ENCODE results near the gene OSBPL6. TPM values are rescaled to one million over a fixed set of nuclear protein-coding genes. Genes with fewer than 3 reads are reported as not detected.

The OSBPL6 gene
- total RNA-seq, 4 donors from 2014 or later, result 1.8 to 6.1 (median 3.4) TPM

- Histone ChIP-seq H3K27ac (no peak overlapping the region), H3K4me1 (no peaks in the 10 kb centered on the region), H3K4me3 (no peak overlapping the region), H3K36me3 (no peaks in the 10 kb centered on the region), H3K9me3 (no peaks in the 10 kb centered on the region), H3K27me3 (no peaks in the 10 kb centered on the region)
- intact Hi-C loops (cut with DNase I), result no loop called here
- WGBS, 2 donors, result 83 to 100% methylated on average over 1 of the region's 1 CpG
- no peak for DNase-seq
- TF ChIP-seq POLR2A (IDR thresholded peaks at IDR 0.05), result no peak
- TF ChIP-seq, protein P1, sequence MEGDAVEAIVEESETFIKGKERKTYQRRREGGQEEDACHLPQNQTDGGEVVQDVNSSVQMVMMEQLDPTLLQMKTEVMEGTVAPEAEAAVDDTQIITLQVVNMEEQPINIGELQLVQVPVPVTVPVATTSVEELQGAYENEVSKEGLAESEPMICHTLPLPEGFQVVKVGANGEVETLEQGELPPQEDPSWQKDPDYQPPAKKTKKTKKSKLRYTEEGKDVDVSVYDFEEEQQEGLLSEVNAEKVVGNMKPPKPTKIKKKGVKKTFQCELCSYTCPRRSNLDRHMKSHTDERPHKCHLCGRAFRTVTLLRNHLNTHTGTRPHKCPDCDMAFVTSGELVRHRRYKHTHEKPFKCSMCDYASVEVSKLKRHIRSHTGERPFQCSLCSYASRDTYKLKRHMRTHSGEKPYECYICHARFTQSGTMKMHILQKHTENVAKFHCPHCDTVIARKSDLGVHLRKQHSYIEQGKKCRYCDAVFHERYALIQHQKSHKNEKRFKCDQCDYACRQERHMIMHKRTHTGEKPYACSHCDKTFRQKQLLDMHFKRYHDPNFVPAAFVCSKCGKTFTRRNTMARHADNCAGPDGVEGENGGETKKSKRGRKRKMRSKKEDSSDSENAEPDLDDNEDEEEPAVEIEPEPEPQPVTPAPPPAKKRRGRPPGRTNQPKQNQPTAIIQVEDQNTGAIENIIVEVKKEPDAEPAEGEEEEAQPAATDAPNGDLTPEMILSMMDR (IDR thresholded peaks at IDR 0.05), result no peak
These were observed 173.0 kb downstream of the OSBPL6 start for GRCh38 chr2:178367344-178367743.

DNA sequence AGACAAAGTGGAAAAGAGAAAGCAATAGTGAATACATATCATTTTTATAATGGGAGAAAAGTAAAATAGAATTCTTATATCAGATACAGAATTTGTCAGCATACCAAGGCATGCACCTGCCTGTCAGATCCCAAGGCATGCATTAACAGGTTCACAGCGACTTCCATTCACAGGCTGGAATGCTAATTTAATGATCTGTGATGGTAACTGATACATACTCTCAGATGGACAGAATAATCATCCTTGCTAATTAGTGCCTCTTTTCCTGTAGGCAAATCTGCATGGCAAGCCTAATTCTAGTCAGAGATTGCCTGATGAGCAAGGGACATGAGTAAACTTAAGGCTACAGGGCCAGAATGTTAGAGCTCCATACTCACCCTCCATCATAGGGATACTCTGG lies 180.6 kb downstream of the OSBPL6 start:
- 41 to 44% methylated on average over 1 of the region's 1 CpG for WGBS, 2 donors
- Histone ChIP-seq H3K4me3 (no peak overlapping the region), H3K4me1 (no peaks in the 10 kb centered on the region), H3K9me3 (no peaks in the 10 kb centered on the region), H3K27ac (no peak overlapping the region), H3K27me3 (no peaks in the 10 kb centered on the region), H3K36me3 (no peaks in the 10 kb centered on the region)
- intact Hi-C loops (cut with DNase I), result no loop called here
- no peak for DNase-seq
- TF ChIP-seq POLR2A (IDR thresholded peaks at IDR 0.05), result no peak

DNA sequence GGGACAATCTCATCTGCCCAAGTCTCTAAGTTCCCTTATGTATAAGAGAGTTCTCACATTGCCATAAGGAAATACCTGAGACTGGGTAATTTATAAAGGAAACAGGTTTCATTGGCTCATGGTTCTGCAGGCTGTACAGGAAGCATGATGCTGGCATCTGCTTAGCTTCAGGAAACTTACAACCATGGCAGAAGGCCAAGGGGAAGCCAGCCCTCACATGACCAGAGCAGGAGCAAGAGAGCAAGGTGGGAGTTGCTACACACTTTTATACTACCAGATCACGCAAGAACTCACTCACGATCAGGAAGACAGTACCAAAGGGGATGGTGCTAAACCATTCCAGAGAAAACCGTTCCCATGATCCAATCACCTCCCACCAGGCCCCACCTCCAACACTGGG lies 182.7 kb downstream of the OSBPL6 start:
- H3K27ac ChIP-seq, result no peak overlapping the region
- H3K9me3 ChIP-seq, result no peaks in the 10 kb centered on the region
- no peak overlapping the region for H3K4me3 ChIP-seq
- no peaks in the 10 kb centered on the region for H3K4me1 ChIP-seq
- WGBS, 2 donors, result 79 to 91% methylated on average over 2 to 3 of the region's 3 CpGs
- no peaks in the 10 kb centered on the region for H3K36me3 ChIP-seq
- no peaks in the 10 kb centered on the region for H3K27me3 ChIP-seq
- intact Hi-C loops (cut with DNase I), result no loop called here
- no peak for TF ChIP-seq POLR2A (IDR thresholded peaks at IDR 0.05)
- TF ChIP-seq, protein P1 (IDR thresholded peaks at IDR 0.05), result no peak
- DNase-seq, result no peak

DNA sequence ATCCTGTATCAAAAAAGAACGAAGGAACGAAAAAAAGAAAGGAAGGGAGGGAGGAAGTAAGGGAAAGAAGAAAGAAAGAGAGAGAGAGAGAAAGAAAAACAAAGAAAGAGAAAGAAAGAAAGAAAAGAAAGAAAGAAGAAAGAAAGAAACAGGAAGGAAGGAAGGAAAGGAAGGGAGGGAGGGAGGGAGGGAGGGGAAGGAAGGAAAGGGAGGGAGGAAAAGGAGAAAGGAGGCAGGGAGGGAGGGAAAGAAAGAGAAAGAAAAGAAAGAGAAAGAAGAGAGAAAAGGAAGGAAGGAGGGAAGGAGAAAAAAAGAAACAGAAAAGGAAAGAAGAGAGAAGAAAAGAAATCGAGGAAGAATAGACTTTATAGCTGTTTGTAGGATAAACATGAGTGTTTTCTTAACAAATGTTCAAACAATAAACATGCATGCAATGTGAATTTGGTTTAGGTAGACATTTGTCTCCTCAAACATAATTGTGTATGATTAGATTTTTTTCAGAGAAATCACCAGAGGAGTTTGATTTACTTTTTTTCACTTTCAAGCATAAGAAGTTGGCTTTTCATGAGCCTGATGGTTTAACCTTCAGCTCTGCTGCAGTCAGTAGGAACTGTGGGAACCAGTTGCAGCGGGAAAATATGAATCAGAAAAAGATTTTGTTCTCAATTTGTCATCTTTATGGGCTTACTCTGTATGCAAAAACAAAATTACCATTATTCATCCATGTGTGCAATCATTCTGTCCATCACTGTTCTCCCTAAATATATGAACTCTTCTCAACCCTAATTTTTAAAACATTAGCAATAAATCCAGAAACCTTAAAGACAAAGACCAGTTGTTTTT lies 185.1 kb downstream of the OSBPL6 start:
- peaks cover 0 to 13% (median 0%) of the 10 kb centered on the region in 3 donors for H3K36me3 ChIP-seq
- H3K4me1 ChIP-seq, result no peaks in the 10 kb centered on the region
- no peak for TF ChIP-seq POLR2A (IDR thresholded peaks at IDR 0.05)
- no peaks in the 10 kb centered on the region for H3K9me3 ChIP-seq
- H3K27ac ChIP-seq, result no peak overlapping the region
- DNase-seq, result no peak
- 78 to 83% methylated on average over 4 of the region's 4 CpGs for WGBS, 2 donors
- H3K4me3 ChIP-seq, result no peak overlapping the region
- no peaks in the 10 kb centered on the region for H3K27me3 ChIP-seq
- intact Hi-C loops (cut with DNase I), result no loop called here

- intact Hi-C loops (cut with DNase I), result no loop called here
- H3K27ac ChIP-seq, result no peak overlapping the region
- no peak overlapping the region for H3K4me3 ChIP-seq
- H3K4me1 ChIP-seq, result no peaks in the 10 kb centered on the region
- TF ChIP-seq, protein P1 (IDR thresholded peaks at IDR 0.05), result no peak
- TF ChIP-seq POLR2A (IDR thresholded peaks at IDR 0.05), result no peak
- peaks cover 0 to 22% (median 0%) of the 10 kb centered on the region in 3 donors for H3K36me3 ChIP-seq
- 69 to 87% methylated on average over 1 of the region's 1 CpG for WGBS, 2 donors
- no peaks in the 10 kb centered on the region for H3K9me3 ChIP-seq
- DNase-seq, result no peak
- H3K27me3 ChIP-seq, result no peaks in the 10 kb centered on the region
These were observed 186.5 kb downstream of the OSBPL6 start for GRCh38 chr2:178380763-178381162.

- TF ChIP-seq, protein P1 (IDR thresholded peaks at IDR 0.05), result no peak
- TF ChIP-seq POLR2A (IDR thresholded peaks at IDR 0.05), result no peak
- DNase-seq, result no peak
- WGBS, 2 donors, result 96 to 99% methylated on average over 5 of the region's 5 CpGs
- Histone ChIP-seq H3K36me3 (peaks cover 0 to 27% (median 0%) of the 10 kb centered on the region in 3 donors), H3K4me3 (no peak overlapping the region), H3K27ac (no peak overlapping the region), H3K27me3 (no peaks in the 10 kb centered on the region), H3K9me3 (no peaks in the 10 kb centered on the region), H3K4me1 (no peaks in the 10 kb centered on the region)
- intact Hi-C loops (cut with DNase I), result no loop called here
These were observed 189.4 kb downstream of the OSBPL6 start for GRCh38 chr2:178383718-178384117.

Data from esophagus squamous epithelium (tissue), 5 donors.